GM18870 (cell line): ENCODE measurements around the gene MMP23B.
"Not testable (repeated sequence)": the region's sequence is repeated elsewhere in the genome, so short reads cannot be mapped to it uniquely, and the experiment has no call there.

Source experiments
- ATAC-seq: cut with Tn5 transposase; IDR thresholded peaks from one replicate; pipeline ENCODE4 v1.9.1; 2021; ENCODE audit warnings: moderate library complexity; ENCODE audit not compliant: unreplicated experiment

The MMP23B gene

DNA sequence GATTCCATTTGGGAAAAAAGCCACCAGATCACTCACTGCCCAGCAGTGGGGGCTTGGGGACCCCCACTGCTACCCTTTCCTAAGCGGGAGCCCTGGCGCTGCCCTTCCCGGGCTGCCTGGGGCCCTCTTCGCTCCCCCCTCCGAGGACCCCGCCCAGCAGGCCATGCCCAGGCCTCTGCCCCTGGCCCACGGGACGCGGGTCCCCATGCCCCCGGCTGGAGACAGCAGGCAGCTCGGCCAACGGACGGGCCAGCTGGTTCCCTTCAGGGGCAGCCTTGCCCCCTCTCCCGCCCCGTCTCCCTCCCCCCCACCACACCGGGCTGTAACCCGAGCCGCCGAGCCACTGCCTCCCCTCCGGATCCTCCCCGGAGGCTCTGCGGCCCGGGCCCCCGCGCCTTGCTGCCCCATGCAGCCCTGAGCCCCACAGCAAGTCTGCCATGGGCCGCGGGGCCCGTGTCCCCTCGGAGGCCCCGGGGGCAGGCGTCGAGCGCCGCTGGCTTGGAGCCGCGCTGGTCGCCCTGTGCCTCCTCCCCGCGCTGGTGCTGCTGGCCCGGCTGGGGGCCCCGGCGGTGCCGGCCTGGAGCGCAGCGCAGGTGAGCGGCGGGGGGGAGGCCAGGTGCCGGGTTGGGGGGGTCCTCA, at the start of gene MMP23B:
MMP23B (plus strand) TSS at position 392 of the 639 bp plus-strand sequence; CDS start at position 438, 46 bp downstream.
- no peak for ATAC-seq

DNA sequence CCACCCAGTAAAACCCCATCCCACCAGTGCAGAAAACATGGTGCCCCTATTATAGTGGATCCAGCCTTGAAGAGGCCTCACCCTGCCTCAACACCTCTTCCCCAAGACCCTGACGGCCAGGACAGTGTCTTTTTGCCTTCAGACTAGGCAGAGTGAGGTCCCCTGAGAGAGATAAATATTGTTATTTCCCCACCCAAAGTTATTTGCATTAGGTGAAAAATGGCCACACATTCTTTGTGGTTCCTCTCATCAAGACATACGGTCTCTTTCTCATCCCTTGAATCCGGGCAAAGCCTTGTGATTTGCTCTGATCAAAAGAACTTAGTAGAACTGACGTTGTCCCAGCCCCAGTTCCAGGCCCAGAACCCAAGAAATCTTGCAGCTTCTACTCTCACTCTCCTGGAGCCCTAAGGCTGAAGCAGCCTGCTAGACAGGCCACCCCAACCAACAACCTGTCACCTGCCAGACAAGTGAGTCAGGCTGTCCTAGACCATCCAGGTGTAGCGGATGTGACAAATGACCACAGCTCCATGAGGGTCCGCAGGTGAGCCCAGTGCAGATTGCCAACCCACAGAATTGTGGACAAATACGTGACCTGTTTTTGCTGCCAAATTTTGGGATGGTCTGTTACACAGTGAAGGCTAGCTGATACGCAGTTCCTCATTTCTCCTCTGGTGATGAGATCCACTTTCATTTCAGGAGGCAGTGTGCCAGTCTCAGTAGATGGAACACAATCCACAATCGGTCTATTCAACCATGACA, 49.2 kb upstream of the MMP23B start:
- ATAC-seq, result no peak

DNA sequence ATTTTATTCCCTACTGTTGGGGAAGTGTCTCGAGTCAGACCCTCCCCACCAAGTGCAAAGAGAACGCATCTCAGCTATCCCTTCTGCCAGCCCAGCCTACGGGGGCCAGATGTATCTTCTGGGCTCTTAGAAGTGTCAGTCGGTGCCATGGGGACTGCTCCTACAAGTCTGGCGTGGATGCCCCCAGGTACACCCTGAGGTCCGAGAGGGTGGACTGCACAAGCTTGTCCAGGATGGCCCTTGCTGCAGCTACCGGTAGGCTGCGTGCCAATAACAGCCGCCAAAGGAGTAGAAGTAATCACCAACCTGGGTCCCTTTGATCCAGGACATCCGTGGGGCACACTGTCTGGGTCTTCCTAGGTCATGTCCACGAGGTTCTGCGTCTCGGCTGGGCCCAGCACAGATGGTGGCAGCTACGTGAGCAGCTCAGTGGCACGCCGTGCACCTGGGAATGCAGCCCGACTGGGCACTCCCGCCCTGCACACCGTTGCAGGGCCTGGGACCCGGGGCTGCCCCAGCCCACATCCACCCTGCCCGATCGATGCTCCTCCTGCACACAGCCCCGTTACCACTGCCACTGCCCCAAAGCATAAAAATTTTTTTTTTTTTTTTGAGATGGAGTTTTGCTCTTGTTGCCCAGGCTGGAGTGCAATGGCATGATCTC, 48.5 kb upstream of the MMP23B start:
- no peak for ATAC-seq

DNA sequence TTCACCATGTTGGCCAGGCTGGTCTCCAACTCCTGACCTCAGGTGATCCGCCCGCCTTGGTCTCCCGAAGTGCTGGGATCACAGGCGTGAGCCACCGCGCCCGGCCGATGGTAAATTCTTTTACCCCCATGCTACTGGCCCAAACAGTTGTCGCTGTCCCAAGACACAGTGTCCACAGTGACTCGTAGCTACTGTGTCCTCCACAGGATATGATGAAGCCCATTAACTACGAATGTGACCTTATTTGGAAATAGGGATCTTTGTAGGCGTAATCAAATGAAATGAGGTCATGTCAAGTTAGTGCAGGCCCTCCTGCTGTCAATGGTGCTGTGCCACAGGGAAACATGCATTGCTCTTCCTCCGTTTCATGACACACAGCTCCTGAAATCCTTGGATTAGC, 40.5 kb upstream of the MMP23B start:
- ATAC-seq, result no peak

DNA sequence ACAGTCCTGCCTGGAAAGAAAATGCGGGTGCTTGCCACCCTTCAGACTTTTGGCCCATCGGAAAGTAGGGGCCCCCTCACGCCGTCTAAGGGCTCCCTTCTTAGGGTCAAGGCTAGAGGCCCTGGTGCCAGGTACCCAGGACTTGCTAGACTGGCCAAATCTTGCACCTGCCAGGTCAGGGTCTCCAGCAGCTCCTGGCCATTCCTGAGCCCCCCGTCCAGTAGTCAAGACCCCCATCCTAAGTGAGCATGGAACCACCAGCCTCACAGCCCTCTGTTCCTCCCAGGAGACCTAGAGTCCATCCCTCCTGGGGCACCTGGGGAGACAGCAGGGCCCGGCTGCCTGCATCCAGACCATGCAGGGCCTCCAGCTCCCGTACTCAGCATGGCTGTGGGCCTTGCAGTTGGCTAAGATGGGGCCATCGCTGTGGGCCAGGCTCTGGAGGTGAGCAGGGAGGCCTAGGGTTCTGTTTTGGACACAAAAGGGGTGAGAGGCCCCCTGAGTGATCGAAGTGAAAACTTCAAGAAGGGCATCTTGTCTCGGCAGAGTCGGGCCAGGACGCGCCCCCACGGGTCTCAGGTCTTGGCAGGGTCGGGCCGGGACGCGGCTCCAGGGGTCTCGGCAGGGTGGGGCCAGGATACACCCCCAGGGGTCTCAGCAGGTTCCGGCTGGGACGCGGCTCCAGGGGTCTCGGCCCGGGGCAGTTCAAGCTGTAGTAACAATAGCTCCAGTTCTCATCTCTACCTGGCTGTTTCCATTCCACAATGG, 38.0 kb upstream of the MMP23B start:
- ATAC-seq, result no peak

DNA sequence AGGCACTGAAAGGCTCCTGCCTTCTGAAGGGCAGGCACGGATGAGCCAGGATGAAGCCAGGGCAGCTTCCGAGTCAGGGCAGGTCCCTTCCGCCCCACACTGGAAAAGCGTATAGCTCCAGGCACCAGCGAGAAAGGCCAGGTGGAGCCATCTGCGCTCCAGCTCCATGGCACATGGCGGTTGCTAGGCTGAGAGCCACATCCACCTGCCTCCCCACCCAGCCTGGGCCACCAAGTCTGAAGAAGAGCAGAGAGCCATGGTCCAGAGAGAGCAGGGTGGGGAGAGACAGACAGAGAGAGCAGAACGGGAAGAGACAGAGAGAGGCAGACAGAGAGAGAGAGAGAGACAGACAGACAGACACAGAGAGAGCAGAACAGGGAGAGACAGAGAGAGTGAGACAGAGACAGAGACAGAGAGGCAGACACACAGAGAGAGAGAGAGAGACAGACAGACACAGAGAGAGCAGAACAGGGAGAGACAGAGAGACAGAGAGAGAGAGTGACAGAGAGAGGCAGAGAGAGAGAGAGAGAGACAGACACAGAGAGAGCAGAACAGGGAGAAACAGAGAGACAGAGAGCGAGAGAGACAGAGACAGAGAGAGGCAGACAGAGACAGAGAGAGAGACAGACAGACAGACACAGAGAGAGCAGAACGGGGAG, 37.2 kb upstream of the MMP23B start:
- ATAC-seq, result no peak

DNA sequence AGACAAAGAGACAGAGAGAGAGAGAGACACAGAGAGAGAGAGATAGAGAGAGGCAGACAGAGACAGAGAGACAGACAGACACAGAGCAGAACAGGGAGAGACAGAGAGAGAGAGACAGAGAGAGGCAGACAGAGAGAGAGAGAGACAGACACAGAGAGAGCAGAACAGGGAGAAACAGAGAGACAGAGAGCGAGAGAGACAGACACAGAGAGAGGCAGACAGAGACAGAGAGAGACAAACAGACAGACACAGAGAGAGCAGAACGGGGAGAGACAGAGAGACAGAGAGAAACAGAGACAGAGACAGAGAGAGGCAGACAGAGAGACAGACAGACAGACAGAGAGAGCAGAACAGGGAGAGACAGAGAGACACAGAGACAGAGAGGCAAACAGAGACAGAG, 36.6 kb upstream of the MMP23B start:
- ATAC-seq, result not testable (repeated sequence)

DNA sequence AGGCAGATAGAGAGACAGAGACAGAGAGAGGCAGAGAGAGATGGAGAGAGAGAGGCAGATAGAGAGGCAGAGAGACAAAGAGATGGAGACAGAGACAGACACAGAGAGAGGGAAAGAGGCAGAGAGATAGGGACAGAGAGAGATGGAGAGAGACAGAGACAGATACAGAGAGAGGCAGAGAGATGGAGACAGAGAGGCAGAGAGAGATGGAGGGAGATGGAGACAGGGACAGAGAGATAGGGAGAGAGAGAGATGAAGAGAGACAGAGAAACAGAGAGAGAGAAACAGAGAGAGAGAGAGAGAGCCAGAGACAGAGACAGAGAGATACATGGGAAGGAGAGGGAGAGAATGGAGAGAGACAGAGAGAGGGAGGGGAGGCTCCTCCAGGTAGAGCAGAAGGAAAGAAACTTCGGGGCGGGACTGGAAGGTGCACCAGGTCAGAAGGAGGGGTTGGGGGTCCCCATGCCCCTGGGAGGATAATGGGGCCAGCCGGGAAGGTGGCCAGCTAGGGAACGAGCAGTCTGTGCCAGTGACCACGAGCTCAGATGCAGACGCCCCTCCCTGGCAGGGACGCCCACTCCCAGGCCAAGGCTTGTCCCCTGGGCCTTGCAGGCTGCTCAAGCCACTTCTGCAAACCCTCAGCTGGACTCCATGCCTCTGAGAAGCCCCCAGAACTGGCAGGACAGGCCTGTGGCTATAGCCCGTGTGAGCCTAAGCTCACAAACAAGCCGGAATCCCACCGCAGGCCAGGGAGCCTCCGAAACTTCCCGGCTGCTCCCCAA, 35.3 kb upstream of the MMP23B start:
- ATAC-seq, result no peak

DNA sequence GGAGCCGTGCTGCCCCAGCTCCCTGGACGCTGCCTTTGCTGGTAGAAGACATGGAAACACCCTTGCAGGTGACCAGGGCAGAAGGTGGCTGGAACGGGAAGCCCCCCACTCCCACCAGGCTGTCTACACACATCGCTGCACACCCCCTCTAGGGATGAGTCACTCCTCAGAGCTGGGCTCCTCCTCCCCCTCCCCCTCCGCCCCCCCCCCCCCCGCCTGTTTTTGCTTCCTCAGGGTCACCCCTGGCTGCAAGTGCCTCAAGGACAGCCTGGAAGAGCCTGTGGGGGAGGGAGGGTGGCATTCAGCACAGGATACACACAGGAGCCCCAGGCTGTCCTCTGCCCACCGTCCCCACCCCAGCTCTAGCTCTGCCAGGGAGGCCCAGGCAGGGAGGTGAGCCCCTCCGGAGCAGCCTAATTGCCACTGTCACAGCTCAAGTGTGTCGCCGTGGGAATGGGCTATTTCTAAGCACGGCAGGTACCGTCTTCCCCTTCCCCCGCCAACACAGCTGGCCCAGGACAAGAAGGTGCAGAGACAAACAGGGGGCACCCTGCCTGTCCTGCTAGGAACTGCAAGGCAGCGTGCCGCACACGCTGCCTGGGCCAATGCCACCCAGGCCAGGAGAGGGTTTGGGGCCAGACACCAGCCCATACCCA, 34.6 kb upstream of the MMP23B start:
- ATAC-seq, result no peak

DNA sequence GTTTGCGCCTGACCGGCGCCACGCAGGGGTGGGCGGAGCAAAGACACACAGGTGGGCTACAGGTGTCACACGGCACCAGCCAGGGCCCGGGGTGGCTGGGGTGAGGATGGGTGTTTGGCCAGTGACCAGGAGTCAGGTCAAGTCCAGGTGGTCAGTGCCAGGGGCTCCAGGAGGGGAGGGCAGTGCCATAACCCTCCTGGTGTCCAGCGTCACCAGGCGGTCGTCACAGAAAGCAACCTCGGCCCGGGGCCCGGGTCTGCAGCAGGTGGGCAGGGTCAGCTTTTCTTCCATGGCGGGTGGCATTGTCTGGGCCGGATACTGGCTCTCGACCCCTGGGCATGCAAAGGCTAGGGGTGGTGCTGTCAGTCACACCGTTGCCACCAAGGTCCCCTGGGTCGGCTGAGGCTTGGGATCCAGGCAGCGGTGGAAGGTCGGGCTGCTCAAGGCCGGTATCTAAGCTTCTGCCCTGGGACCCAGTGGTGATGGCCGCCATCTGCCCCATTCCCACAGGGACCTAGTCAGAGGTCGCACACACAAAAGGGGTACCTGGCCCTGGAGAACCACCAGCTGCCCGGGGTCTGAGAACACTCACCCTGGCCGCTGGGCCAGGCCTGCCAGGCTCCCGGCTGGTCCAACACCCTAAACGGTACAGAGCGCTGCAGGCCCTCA, 33.8 kb upstream of the MMP23B start:
- ATAC-seq, result no peak

DNA sequence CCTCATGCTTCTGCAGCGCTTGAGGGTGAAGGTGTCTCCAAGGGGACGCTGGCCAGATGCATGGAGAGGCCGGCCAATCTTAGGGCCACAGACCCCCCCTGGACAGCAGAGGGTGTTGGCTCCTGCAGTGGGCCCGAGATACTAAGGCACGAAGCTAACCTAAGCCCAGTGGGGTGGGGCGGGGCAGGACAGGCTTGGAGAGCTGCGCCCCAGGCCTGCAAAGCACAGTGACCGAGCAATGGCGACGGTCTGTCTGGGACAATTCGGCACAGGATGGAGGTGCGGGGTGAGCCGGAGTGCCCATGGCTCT, 33.3 kb upstream of the MMP23B start:
- ATAC-seq, result no peak

DNA sequence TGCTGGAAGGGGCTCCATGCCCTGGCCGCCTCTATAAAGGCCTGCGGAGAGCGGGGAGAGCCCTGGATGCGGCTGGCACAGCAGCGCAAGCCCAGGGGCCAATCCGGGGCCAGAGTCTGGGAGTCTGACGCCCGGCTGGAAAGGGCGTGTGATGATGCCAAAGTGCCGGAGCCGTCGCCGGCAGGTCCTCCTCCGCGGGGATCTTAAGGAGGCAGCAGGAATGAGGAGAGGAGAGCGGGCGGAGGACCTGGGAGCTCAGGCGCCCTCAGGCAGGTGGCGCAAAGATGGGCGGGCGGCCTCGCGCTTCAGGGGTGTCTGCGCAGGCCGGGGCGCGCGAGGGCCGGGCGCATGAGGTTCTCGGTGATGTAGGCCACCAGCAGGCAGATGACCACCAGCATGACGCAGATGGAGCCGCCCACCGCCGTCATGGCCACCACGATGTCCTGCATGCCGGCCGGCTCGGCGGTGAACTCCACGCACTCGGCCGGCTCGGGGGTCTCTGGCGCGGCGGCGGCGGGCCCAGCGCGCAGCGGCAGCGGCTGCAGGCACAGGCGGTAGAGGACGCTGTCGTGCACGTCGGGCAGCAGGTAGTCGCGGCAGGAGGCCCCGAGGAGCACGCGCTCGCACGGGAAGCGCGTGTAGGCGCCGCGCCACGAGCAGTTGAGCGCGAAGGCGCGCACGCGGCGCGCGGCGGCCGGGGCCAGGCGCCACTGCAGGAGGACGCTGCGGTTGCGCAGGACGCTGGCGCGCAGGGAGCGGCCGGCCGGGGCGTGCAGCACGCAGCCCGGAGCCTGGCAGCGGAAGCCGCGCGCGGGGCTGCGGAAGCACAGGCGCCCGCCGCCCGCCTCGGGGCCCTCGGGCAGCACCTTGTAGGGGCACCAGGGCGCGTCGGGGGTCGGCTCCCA, 32.7 kb upstream of the MMP23B start:
- ATAC-seq, result no peak

DNA sequence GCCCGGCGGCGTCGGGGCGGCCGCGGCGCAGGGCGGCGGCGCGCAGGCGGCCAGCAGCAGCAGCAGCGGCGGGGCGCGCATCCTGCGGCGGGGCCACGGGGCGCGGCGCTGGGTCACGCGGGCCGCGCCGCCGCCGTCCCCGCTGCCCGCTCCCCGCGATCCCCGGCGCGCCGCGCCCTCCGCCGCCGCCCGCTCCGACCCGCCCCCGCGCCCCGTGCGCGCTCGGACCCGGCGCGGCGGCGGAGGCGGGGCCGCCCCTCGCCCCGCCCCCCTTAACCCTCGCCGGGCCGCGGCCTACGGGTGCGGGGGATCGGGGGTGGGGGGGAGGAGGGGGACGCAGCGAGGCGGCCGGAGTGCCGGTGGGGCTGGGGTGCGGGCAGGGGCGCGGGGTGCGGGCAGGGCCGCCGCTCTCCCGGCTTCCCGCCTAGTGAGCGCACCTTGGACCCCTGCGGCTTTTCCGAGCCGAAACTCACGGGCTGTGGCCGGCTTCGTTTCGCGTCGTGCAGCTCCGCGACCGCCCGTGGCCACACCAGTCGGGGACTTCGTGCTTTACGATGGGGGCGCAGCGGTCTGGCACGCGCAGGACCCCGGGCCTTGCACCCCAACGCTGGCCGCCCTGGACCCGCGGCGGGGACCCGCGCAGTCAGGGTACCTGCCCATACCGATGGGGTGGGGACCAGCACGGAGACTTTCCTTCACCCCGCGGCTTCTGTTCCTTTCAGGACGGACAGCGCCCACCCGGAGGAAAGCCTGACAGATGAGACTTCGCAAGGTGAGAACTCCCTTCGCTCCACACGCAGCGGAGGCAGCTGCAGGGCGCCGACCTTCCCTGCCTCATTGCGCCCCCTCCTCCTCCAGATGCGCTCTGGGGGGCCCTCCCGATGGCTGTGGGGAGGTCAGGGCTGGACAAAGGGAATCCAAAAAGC, 31.8 kb upstream of the MMP23B start, which contains the start of gene FNDC10:
FNDC10 (minus strand) TSS at position 201 of the 926 bp plus-strand sequence; CDS start at position 81, 120 bp downstream.
- no peak for ATAC-seq

DNA sequence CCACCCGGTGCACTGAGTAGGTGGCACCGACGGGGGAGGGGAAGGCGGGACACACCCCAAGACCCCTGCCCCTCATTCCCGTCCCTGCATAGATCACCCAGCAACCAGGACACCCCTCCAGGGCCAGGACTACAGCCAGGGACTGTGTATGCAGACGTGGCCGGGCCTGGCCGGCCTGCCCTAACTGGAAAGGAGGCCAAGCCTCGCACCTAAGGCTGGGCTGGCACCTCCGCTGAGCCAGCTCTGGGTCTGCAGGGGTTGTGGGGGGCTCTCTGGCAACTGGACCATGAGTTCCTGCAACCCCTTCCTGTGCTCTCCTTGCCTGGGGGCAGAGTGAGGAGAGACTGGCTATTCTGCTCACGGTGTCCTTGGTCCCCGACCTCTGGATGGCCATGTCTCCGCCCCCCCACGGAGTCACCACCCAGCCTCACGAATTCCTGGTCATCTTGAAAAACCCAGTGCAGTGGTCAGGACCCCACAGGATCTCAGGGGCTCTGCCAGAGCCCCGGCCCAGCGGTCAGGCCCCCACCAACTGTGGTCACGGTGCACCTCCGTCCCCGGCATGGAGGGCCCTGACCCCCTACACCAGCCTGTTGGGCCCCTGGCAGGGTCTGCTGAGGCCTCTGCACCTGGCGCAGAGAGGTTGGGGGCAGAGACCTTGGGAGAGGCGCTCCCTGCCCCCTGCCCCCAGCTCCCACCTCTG, 31.0 kb upstream of the MMP23B start:
- no peak for ATAC-seq

DNA sequence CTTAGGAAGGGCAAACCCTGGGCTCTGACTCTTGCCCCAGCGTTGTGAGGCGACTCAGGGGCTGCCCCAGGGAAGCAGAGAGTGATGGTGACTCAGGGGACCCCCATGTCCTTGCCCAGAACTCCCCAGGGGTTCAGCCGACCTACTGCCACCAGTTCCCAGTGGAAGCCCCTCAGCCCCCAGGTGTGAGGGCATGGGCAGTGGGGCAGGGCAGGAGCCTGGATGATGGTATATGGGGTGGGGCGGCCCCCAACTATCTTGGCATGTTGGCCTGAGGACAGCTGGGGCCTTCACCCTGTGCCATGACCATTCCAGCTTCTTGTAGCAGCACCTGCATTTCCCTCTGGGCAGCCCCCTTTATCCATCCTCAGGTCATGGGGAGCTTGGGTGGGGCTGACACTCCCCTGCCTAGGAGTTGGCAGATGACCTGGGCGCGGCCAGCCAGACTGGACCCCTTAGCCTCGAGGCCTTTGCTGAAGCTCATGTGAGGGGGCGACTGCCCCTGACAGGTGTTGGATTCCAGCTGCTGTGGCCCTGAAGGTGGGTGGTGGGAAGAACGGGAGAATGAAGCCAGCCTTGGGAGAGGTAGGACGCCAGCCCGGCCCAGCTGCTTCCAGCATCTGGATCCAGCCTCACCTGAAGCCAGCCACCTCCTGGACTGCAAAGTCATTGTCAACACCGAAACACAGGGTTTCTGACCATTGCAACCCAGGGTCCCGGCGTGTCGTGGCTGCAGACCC, 30.2 kb upstream of the MMP23B start:
- no peak for ATAC-seq
